ENCODE data around the gene PIGH.

PIGH gene

GRCh38 chr14:67573228-67574010, 26.6 kb downstream of the PIGH start:
- no peak for DNase-seq

- DNase-seq = no peak
These were observed 27.5 kb downstream of the PIGH start for GRCh38 chr14:67572608-67573007.

GRCh38 chr14:67571991-67572323, 28.1 kb downstream of the PIGH start:
- DNase-seq = no peak

- peak; percentile 71 for DNase-seq
These were observed 28.6 kb downstream of the PIGH start for GRCh38 chr14:67571275-67571990.

GRCh38 chr14:67570453-67570852, 29.6 kb downstream of the PIGH start:
- DNase-seq = no peak

- no peak for DNase-seq
These were observed 30.3 kb downstream of the PIGH start for GRCh38 chr14:67569651-67570290.

GRCh38 chr14:67569011-67569650, 30.9 kb downstream of the PIGH start:
- DNase-seq = no peak

GRCh38 chr14:67567654-67568053, 32.4 kb downstream of the PIGH start:
- no peak for DNase-seq

GRCh38 chr14:67566908-67567307, 33.2 kb downstream of the PIGH start:
- no peak for DNase-seq

- DNase-seq = no peak
These were observed 35.8 kb downstream of the PIGH start for GRCh38 chr14:67564236-67564635.

GRCh38 chr14:67562776-67563150, 37.3 kb downstream of the PIGH start:
- no peak for DNase-seq

GRCh38 chr14:67562025-67562775, 37.9 kb downstream of the PIGH start:
- no peak for DNase-seq

GRCh38 chr14:67559639-67560038, 40.4 kb downstream of the PIGH start:
- DNase-seq = no peak

GRCh38 chr14:67557656-67558055, 42.4 kb downstream of the PIGH start:
- DNase-seq = no peak

- no peak for DNase-seq
These were observed 43.0 kb downstream of the PIGH start for GRCh38 chr14:67557118-67557517.

GRCh38 chr14:67556671-67557070, 43.4 kb downstream of the PIGH start:
- no peak for DNase-seq

GRCh38 chr14:67555518-67556090, 44.5 kb downstream of the PIGH start:
- DNase-seq = no peak

GRCh38 chr14:67554341-67554740, 45.7 kb downstream of the PIGH start:
- DNase-seq = no peak

GRCh38 chr14:67553547-67553946, 46.5 kb downstream of the PIGH start:
- no peak for DNase-seq

GRCh38 chr14:67551940-67552339, 48.1 kb downstream of the PIGH start:
- no peak for DNase-seq

GRCh38 chr14:67551123-67551522, 48.9 kb downstream of the PIGH start:
- DNase-seq = no peak

- no peak for DNase-seq
These were observed 50.3 kb downstream of the PIGH start for GRCh38 chr14:67549734-67550133.

Data from activated CD4-positive, alpha-beta T cell treated with anti-CD3 and anti-CD28 coated beads, Interleukin-2, amount 50 U/mL, for 16 hours (primary cell).